GM12875 (cell line): Measurements from ENCODE around the gene GMFB.

Experiments used
- H3K4me3 ChIP-seq: one replicate; pipeline ENCODE4 v1.5.1; 2011; ENCODE audit warnings: low read depth, low read length, control low read depth
- CTCF ChIP-seq: IDR thresholded peaks from 2 replicates; pipeline ENCODE4 v1.5.1; 2011; ENCODE audit warnings: low read depth, mild to moderate bottlenecking, control low read depth, inconsistent platforms, low read length, moderate library complexity, borderline replicate concordance; ENCODE audit not compliant: insufficient read depth

The GMFB gene

GRCh38 chr14:54488646-54489317 lies at the start of gene GMFB:
Gene GMFB (minus strand): TSS chr14:54488980. CDS start chr14:54488927, 53 bp downstream.
- peak within 1 kb of the TSS; percentile 97 for H3K4me3 ChIP-seq
- peak; percentile 16; the same call in 1 of the 2 replicates for TF ChIP-seq CTCF

GRCh38 chr14:54538055-54538454 lies 49.3 kb upstream of the GMFB start:
- H3K4me3 ChIP-seq: no peak overlapping the region
- TF ChIP-seq CTCF: no peak

- H3K4me3 ChIP-seq: no peak overlapping the region
- no peak for TF ChIP-seq CTCF
Measured at GRCh38 chr14:54537651-54538050, 48.9 kb upstream of the GMFB start.

- no peak overlapping the region for H3K4me3 ChIP-seq
- no peak for TF ChIP-seq CTCF
Measured at GRCh38 chr14:54535646-54536045, 46.9 kb upstream of the GMFB start.

GRCh38 chr14:54535126-54535525 lies 46.3 kb upstream of the GMFB start:
- no peak for TF ChIP-seq CTCF
- no peak overlapping the region for H3K4me3 ChIP-seq

DNA sequence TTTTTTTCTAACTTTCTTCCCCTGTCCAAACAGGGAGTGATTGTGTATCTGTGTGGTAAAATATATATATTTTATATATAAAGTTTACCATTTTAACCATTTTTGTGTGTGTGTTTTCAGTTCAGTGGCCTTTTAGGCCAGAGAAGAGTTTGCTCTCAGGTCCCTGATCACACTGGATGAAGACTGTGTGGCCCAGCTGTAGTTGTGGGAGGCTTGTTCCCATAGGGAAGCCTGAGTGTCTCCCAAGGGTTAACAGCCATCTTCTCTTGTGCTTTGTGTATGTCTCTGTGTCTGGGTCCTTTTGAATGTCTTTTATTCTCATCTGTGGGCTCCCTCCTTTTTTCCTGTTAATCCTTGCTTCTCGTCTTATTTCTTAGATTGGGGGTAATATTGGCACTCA lies 44.3 kb upstream of the GMFB start:
- no peak overlapping the region for H3K4me3 ChIP-seq
- TF ChIP-seq CTCF: no peak
